SU-DHL-6 (cell line): Measurements from ENCODE around the gene PRDM5.

ENCODE experiments used
- CTCF ChIP-seq: fragments of 200-600 bp; sonication (generic); IDR thresholded peaks from one replicate; pipeline ENCODE4 v1.5.1; 2017; ENCODE audit warnings: antibody characterized with exemption, mild to moderate bottlenecking, low read length, moderate library complexity; ENCODE audit not compliant: insufficient read depth, poor library complexity, severe bottlenecking
- EZH2phosphoT487 ChIP-seq: fragments of 200-600 bp; sonication (generic), shearing (Covaris generic); conservative IDR thresholded peaks from 2 replicates; pipeline ENCODE4 v1.6.1; 2018; ENCODE audit warnings: mild to moderate bottlenecking, antibody characterized with exemption, low read length, moderate library complexity, mixed read lengths

GRCh38 chr4:120926358-120927025, 4.0 kb upstream of the PRDM5 start:
- no peak for TF ChIP-seq CTCF
- no peak for TF ChIP-seq EZH2phosphoT487
